CD4-positive, alpha-beta T cell treated with Interleukin-6 at 100 ng/mL for 8 hours (primary cell): ENCODE measurements around the gene NTF3.

Experiments
- DNase-seq: peaks from one replicate; pipeline ENCODE4 v3.0.0-alpha.2; 2020; ENCODE audit warnings: mixed read lengths, low spot score

The NTF3 gene

DNA sequence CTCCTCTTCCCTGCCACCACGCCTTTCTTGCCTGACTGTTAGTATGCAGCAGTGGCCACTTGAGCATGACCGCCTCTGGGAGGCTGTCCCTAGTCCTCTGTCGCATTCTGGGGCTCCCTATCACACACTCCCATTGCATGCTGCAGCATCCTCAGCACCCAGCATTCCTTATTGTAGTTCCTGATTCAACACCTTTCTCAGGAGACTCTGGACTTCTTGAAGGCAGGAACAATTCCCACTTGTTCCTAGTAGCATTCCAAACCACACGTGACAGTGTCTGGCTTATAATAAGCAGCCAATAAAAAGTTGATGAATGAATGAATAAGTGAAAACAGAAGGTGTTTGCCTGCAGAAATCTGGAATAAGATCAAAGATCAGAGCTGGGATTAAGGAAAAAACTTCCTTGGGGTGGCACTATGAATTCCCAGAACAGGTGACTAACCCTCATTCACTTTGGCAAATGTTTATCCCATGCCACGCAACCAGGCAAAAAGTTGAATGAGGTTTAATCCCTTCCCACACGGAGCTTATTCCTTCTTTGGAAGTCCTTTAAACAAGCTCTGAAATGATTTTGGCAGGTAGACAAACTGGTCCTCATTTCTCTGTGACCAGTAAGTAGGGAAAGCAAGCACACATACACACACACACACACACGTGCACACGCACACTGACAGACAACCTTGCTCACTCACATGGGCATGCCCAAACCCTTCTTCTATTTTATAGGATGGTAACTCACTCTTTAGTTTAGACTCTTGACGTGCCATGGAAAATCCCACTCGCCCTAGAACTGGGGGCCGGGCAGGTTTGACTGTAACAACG lies 26.5 kb downstream of the NTF3 start:
- DNase-seq: no peak

DNA sequence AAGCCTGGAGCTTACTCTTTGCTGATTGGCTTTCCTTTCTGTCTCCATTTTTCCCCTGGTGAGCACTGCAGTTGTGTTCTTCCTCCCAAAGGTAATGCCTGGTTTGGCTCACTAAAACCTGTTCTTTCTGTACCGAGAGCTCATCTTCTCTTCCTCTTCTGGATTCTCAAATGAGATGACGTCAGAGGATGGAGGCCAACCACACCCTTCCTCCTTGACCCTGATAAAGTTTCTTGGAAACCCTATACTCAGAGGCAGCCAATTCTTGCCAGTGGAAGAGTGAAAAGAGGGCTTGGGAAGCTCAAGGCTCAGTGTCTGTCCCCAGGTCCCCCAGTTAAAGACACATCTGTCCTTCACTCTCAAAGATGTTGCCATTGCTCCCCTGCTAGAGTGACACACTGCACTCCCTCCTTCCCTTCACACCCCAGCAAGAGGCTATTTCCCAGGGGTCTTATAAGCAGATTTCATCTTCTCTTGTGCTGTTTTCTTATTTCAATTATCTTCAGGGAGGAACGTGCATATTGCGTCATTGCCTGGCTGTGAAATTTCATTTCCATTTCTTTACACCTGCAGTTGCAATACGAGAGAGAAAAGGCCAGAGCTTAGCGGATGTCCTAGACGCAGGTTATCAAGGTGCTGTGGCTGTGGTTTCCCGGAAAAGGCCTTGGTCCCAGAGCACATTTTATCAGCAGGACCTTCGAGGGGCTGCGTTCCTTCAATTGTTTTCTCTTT lies 27.3 kb downstream of the NTF3 start:
- no peak for DNase-seq

DNA sequence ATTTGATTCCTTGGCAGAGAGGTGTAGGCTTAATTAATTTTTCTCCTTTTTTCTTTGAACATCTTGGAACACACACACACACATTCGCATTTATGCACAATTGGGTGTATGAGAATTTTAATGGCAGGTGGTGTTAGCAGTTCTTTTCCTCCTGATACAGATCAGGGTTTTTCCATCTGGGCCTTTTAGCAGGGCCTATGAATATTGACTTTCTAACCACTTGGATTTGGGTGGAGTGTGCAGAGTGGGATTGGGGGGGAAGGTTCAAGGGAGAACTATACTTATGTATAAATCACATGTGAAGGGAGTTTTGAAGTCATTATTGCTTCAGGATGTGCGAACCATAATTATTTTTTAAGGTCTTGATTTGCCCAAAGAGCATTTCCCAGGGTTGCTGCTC lies 28.9 kb downstream of the NTF3 start:
- DNase-seq: no peak

DNA sequence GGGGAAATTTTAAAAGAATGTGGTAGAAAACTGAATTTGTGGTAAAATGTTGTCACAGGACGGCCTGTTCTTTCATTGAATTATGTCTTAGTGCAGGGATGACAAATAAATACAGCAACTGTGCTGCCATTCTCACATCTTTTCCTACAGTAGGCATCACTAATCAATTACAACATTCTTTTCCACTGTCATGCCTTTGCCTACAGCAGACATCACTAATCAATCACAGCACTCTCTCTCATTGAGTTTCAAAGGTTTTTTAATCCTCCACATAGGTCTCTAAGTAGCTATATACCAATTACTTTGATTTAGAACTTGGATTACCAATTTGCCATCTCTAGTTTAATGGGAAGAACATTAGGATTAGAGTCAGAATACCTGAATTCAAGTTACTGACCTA lies 30.1 kb downstream of the NTF3 start:
- no peak for DNase-seq

DNA sequence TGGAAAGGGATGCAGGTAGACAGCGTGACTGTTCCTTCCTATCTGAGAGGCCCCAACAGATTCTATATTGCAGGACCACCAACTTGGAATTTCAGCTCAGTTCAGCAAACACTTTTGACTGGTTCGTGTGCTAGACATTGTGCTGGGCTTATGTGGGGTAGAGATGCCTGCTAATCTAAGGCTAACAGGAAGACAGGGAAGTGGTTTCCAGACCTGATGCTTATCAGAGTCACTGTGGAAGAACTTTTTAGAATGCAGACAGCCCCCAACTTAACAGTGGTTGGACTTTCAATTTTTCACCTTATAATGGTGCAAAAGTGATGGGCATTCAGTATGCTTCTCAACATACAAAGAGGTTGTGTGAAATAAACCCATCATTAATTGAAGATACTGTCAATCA lies 32.2 kb downstream of the NTF3 start:
- DNase-seq: no peak

DNA sequence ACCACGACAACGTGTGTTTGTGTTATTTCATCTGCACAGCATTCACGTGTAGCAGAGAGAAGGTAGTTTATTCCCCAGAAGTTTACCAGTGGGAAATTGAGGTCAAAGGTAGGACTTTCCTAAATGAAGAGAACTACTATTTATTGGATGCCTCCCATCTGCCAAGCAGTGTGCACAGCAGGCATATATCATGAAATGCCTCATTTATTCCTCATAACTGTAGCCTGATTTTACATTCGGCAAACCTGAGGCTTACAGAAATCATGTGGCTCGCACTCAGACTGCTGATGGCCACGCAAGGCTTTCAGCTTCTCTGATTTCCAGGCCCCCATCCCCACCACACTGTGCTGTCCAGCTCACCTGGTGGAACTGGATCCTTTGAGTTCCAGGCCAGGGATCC lies 33.5 kb downstream of the NTF3 start:
- DNase-seq: no peak

DNA sequence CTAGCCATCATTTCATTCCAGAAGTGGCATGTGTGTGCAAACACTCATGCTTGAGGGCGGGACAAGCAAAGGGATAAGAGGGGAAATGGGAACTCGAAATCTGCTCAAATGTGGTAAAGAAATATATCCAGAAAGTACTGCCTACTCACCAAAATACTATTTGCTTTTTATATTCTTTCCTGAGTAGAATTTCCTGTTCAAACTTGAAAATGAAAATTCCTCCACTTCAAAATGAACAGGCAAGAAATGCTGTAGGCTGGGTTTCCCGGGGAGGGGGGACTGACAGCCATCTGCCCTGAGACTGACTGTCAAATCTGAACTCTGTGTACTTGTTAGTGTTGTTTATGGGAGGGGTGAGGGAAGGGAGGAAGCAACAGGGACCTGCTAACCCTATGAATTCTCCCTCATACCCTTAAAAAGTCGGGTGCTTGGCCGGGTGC lies 34.6 kb downstream of the NTF3 start:
- DNase-seq: no peak

DNA sequence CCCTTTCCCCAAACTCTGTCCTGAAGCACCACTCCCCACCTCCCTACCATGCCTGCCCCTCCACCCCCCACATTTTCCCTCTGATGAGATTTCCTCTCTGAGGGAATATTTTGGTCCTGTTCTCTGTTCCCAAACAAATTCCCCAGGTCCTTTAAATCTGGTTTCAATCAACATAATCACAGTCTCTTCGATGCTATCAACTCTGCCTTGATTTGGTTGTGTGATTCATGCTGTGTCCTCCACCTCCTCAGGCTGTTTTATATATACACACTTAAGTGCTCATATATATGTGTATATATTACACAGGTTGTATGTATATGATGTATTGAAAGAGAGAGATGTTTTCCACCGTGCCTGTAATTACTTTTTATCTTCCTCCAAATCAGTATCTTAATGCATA lies 36.0 kb downstream of the NTF3 start:
- DNase-seq: no peak

DNA sequence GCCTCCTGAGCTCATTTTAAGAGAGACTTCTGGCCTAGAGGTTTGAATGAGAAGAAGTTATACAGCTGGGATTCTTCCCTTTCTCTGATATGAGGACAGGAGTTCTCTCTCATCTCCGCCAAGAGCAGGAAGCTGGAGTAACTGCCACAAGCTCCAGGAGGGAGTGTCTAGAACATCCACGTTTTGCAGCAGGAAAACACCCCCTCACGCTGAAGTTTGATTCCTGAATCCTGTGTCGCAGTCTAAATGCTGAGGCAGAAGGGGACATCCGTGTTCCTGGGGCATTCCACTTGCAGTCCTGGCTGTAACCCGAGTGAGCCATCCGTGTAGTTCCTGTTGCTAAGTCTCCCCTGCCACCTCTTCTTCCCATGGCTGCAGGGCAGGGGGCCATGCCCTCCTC lies 38.3 kb downstream of the NTF3 start:
- no peak for DNase-seq

DNA sequence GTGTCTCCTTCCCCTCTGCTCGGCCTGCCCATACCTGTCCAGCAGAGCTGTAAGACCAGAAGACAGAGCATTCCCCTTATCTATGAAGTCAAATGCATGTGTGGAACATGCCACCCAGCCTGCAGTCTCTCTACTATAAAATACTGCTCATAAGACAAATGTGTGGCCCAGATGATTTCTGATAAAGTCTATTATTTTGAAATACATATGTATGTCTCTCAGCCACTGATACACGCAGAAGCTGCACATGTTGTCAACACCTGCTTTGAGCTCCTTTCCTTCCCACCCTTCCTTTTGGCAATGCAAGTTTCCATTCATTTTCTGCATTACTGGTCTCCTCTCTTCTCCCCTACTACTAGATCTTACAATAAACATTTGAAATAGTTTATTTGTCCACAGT lies 38.8 kb downstream of the NTF3 start:
- no peak for DNase-seq

DNA sequence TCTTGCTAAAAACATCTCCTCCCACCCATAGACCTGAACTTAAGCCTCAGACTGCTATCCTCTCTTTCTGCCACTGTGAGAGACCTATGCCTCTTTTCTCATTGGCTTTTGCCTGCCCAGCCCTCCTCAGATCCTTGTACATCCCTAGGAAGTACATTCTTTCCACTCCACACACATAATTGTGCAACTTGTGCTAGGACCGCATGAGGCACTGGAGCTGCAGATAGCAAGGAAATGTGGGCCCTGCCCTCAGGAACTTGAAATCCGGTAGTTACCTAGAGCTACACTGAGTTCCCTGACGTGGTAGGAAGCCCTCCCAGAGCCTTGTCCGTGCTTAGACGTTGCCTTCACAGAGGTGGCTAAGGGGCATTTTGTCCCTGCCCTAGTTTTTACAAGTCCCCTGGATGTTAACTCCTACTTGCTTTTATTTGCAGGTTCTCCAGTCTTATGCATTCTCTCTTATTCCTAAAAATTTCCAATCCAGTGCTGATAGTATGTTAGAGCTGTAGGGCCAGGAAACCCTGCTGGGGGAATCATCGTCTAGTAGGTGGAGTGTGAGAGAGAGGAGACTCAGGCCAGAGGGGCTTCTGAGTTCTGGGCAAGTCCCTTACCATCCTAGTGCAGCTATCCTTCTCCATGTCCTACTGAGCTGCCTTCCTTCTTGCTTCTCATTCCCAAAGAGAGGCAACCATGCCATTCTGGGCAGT lies 41.3 kb downstream of the NTF3 start:
- DNase-seq: no peak

DNA sequence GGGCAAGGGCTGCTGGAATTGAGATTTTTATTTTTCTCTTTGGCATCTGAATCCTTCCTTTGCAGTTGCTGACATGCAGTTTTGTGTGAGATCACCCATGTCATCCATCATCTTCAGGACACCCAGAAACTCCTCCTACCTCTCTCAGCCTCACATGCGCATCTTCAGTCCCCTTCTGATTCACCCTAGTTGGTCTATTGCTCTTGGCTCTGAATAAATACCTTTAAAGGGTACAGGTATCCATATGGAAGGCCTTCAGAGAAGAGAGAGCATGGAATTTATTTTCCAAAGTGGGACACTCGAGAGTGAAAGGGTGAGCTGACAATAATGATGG lies 41.8 kb downstream of the NTF3 start:
- DNase-seq: no peak

DNA sequence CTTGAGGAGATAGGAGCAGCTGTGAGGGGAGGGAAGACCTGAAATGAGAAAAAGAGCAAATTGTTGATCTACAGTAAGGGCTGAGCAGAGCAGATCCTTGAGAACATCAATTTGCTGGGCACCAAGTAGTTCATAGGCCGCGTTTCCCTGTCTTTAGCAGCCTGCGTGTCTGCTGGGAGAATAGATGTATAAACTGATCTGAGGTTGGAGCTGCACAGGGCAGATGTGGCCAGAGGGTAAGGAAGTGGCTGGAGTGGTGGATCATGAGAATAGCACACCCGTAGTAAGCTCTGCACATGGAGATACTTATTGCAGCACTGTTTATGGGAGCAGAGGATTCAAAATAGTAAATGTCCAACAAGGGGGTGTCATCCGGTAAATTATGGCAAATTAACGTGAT lies 44.4 kb downstream of the NTF3 start:
- no peak for DNase-seq

DNA sequence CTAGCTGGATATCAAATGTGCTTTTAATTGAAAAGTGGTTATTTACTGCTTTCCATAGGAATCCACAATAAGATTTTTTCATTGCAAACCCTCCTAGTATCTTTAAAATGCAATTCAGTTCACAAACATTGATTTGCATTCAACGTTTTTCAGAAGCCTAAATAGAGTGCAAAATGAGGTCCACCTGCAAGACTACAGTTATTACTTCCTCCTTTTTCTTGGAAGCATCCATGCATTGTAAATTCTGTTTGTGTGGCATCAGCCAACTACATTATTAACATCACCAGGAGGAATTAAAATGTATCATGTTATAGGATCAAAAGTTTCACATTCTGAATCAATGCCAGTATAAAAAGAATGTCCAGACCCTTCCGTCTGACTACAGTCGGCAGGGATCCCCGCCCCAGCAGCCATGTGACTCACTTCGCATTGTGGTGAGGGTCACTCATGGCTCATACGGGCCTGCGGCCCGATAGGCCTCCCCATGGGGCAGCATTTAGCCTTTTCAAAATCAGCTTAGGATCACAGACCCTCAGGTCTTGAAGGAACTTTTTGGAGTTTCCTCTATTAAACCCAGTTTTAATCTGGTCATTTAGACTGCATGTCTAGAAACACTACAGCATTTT lies 46.3 kb downstream of the NTF3 start:
- DNase-seq: no peak

DNA sequence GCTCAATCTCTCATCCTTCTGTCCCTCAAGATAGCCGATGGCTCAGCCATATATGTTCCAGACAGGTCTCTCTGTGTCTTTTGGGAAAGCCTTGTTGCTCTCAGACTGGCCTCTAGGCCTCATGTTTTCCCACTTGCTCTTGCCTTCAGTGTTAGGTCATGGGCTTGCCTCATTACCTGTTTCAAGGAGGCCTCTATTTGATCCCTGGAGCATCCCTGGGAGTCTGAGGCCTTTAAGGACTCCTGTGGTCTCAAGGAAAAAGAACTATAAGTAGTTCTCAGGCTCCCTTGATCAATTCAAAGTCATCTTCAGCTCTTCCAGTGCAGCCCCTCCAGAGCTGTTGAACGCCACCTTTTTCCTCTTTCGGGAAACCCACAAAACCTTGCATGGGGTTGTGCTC lies 47.9 kb downstream of the NTF3 start:
- DNase-seq: no peak

DNA sequence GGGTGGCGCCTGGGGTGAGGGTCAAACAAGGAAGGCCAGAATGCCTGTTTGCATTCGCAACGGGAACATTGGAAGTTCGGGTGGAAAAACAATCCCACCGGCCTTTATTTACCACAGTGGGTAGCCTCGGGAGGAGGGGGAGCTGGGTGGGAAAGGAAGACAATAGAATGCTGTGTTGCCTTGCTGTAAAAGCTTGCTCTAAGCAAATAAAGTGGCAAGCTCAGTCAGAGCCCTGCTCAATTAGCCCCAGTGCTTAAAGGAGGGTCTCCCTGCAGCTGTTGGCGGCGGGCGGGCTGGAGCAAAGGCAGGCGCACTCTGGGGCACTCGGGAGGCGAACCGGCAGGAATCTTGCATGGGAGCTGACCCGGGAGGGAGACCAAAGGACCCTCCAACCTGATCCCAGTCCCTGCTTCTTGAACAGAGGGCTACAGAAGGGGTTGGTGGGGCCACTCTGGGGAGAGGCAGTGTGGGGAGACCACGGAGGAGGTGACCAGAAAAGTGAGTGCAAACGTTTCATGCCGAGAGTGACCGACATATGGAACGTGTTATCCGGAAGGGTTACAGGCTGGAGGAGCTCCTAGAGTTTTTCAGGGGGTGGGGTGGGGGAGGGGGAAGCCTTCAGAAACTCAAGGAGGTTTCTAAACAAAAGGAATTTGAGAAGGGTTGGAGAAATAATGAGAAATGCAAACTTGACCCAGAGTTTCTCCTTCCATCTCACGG lies 48.5 kb downstream of the NTF3 start:
- no peak for DNase-seq

DNA sequence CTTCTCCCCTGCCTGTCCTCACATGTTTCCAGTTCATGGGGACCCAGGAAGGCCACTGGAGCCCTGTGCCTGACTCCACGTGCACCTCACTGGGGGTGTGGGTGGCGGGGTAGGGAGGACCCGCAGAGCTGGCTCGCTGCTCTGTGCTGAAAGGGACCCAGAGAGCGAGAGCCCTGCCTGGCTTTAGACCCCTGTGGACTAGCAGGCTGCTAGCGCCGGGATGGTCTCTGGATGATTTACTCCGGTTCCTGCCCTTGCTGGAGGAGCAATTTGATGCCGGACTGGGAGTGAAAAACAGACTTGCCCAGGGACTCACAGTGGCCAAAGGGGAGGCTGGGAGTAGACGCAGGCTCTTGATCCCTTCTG lies 49.0 kb downstream of the NTF3 start:
- no peak for DNase-seq

DNA sequence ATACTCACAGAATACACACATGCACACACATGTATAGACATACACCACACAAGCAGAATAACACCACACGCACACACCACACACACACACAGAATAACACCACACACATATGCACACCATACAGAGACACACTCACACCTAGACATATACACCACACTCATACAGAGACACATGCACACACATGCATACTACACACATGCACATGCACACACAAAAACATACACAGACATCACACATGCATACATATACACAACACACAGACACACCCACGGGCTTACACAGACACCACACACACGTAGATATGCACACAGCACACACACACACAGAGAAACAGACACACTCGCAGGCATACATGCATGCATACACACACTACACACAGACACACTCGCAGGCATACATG lies 49.7 kb downstream of the NTF3 start:
- DNase-seq: no peak

DNA sequence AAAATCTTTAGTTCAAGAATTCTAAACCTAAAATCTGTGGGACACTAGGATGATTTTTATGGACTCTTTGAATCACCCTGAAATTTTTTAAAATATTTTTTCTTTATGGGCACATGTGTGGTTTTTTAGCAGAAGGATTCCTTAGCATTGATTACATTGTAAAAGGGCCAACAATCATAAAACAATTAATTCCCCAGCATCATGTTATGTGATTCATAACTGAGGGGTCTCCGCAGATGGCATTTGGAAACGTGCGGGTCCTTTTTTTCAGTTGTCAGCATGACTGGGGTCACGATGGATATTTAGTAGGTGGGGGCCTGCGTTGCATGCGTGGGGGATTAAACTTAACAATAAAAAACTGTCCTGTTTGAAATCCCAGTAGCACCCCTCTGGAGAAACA lies 52.5 kb downstream of the NTF3 start:
- DNase-seq: no peak

DNA sequence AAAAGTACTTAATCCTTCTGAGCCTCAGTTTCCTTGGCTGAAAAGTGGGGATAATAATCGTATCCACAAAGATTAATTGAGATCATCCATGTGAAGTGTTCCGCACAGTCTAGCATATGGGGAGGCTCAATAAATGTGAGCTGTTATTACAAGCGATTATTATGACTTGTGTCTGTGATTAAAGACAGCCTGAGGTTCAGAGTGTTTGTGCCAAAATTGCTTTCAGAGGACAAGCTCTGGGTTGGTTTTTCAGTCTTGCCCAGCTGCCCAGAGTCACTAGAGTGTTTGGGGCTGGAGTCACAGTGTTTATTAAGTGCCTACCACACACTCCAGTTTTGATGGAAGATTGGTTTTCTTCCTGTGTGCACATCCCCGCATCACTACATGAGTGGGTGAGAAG lies 53.5 kb downstream of the NTF3 start:
- DNase-seq: no peak

DNA sequence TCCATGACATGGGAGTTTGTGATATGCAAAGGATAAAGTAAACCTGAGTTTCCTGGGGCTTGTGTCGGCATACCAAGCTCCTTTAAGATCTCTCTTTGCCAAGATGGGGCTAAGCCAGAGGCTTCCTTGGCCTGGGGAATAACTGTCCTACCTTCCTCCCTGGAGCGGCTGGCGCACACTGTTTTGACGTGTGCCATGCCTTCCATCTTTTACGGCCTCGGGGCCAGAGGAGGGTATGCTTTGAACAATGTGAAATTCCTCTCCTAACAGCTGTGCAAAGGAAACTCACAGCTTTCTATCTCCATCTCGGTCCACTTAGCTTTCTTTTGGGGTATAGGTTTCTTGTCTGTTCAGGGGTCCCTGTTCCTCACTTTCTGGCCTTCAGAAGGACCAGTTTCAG lies 55.2 kb downstream of the NTF3 start:
- DNase-seq: no peak

DNA sequence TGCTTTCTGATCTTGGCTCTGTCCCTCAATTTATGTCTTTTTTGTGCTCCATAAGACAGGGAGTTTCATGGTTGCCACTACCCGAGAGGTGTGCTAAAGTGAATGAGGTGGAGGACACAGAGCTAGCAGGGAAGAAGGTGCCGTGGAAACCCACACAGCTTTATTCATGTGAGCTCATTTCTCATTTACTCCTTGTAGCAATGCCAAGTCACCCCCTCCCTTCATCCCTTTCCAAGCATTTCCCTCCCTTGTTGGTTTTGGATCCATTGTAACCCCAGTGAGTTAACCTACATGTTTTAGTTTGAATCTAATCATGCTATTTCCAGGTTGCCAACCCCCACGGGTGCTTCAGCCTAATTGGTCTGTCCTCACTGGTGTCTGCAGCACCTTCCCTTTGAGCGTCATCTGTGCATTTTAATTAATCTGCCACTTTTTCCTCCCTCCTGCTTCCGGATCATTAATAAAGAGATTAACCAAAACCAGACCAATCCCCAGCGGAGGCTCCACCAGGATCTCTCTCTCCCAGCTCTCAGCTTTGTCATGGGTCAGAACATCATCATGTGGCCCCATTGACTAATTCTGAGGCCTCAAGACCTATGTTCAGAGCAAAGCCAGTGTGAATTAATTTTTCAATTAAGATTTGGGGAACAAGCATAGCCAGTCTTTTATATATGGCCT lies 56.2 kb downstream of the NTF3 start:
- DNase-seq: no peak
